GM12865 (cell line): Measurements from ENCODE around the gene RGS6.

Source experiments
- DNase-seq: peaks from one replicate; pipeline ENCODE4 v3.0.0; 2010; ENCODE audit warnings: low read depth
- H3K4me3 ChIP-seq: 2 replicates; pipeline ENCODE4 v1.5.1; 2011; ENCODE audit warnings: mild to moderate bottlenecking, low read depth, low read length, control low read depth
- TF ChIP-seq, protein P1 (sequence below): IDR thresholded peaks from 2 replicates; pipeline ENCODE4 v1.5.1; 2011; ENCODE audit warnings: low read length, control low read depth, low read depth, inconsistent platforms; ENCODE audit not compliant: insufficient read depth; ENCODE audit errors: missing control alignments

The RGS6 gene

DNA sequence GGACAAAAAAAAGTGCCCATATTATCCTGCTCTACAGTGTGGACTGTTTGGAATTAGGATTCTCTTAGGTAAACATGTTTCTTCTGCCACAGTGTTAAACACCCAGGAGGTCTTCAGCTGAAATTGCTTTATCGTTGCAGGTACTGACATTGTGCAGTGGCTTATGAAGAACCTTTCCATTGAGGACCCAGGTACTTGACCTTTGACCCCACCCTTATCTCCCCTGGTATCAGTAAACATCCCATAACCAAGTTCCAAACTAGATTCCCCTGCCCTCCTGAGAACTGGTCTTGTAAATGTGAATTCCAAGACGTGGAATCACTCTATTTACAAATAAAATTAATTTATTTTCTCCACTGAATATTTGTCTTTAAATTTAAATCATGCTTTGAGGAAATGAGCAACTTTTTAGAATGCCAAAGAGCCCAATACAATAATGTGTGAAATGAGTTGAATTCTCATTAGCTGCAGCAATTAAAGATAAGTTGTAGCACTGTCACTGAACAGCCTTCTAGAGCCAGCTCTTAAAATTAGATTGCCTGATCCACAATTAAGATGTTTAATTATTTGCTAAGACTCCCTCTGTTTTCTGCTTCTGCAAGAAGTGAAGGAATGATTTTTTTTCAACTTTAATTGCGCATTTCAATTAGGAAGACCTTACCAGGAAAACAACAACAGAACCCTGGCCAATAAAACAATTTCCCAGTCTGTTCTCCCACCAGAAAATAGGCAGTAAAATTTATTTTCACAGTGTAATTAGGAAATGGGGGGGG, 522.3 kb downstream of the RGS6 start:
- no peak overlapping the region for H3K4me3 ChIP-seq
- DNase-seq = no peak
- TF ChIP-seq, protein P1, sequence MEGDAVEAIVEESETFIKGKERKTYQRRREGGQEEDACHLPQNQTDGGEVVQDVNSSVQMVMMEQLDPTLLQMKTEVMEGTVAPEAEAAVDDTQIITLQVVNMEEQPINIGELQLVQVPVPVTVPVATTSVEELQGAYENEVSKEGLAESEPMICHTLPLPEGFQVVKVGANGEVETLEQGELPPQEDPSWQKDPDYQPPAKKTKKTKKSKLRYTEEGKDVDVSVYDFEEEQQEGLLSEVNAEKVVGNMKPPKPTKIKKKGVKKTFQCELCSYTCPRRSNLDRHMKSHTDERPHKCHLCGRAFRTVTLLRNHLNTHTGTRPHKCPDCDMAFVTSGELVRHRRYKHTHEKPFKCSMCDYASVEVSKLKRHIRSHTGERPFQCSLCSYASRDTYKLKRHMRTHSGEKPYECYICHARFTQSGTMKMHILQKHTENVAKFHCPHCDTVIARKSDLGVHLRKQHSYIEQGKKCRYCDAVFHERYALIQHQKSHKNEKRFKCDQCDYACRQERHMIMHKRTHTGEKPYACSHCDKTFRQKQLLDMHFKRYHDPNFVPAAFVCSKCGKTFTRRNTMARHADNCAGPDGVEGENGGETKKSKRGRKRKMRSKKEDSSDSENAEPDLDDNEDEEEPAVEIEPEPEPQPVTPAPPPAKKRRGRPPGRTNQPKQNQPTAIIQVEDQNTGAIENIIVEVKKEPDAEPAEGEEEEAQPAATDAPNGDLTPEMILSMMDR = no peak

DNA sequence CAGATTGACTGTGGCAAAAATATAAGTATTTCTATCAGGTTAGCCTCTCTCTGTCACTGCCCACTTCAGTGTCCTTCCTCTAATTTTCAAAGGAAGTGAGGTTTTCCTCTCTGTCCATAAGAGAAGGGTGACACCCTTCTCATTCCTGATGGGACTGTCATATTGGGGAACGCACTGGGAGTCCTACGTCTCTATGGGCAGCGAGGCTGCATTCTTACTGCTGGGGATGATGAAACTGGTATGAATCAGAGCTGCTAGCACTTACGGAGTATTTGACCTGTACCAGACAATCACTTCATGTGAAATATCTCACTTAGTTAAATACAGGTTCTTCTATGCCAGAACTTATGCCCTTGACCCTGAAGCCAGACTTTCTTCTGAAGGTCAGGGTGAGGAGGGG, 525.4 kb downstream of the RGS6 start:
- no peak overlapping the region for H3K4me3 ChIP-seq
- TF ChIP-seq, protein P1 = no peak
- DNase-seq = no peak

DNA sequence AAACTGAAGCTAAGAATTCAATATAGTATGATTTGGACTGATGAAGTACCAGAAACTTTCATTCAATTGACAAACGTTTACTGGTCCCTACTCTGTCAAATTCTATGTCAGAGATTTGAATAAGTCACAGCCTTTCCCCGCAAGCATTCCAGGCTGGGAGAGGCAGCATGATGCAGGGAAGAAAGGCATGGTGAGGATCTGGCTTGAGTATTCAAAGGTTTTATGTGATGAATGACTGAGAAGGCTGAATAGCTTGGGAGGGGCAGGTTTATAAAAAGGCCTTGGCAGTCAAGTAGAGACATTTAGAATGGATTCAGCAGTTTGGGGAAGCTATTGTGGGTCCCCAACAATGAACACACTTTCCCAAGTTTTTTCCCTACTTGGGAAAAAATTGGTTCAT, 529.8 kb downstream of the RGS6 start:
- H3K4me3 ChIP-seq = no peak overlapping the region
- TF ChIP-seq, protein P1 = no peak
- no peak for DNase-seq

DNA sequence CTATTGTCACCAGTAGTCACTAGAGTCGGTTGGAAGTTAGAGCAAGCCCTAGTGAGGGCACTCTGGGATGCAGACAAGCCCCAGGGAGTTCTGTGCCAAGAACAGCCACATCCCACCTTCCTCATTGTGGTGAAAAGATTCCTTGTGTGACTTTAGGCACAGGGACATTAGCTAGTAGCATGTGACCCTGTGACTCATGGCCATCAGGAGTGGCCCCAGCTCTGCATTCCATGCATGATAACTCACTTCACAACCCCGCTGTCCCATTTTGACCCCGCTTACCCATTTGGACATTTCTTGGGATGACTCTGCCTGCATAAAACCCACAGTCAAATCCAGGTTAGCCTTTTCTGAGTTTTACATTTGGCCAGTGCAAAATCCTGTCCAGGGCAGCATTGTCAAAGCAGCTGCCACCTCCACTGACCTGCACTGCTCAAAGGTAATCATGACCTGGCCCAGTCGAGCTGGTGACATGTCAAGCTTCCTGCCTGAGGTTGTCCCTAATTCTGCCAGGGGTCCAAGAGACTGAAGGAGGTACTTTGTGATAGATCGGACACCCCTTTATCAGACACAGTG, 531.1 kb downstream of the RGS6 start:
- no peak overlapping the region for H3K4me3 ChIP-seq
- TF ChIP-seq, protein P1 = no peak
- DNase-seq = no peak

DNA sequence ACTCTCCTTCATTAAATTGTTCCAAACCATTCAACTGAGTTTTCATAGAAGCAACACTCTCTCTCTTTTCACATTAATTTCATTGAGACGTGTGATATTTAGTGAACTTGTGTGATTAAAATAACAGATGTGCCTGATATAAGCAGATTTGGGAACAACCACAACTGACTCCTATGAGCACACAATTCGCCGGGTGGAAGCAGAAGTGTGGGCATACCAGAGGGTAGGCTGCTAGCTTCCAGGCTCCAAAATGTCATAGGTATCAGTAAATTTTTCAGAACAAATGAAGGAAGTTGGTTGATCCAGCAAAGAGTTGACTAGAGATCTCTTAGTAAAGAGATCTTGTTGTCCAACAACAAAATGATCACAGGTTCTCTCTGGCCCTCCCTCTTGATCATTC, 532.0 kb downstream of the RGS6 start:
- TF ChIP-seq, protein P1 = no peak
- DNase-seq = no peak
- no peak overlapping the region for H3K4me3 ChIP-seq

DNA sequence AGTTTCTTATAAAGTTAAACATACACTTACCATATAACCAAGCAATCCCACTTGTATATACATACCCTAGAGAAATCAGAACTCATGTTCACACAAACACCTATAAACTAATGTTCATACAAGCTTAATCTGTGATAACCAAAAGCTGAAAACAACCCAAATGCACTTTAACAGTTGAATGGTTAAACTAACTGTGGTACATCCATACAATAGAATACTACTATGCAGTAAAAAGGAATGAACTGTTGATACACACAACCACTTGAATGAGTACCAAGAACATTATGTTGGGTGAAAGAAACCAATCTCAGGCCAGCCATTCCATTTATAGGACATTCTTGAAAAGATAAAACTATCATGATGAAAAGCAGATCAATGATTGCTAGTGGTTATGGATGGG, 534.1 kb downstream of the RGS6 start:
- no peak for DNase-seq
- H3K4me3 ChIP-seq = no peak overlapping the region
- TF ChIP-seq, protein P1 = no peak

DNA sequence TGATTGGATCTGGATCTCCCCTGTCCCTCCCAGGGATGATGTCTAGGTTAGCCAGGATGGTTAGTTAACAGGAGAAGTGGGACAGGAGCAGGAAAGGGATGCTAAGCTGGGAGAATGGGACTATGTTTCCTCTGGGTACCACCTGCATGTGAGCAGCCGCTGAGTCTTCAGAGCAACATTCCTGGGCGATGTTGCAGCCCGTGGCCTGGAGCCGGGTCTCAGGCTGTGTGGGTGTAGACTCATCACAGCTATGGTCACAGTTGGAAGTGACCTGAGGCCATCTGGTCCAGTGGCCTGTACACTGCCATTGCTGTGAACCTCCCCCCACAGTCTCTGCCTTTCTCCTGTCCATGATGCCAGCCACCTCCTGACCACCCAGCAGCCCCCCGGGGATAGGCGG, 539.1 kb downstream of the RGS6 start:
- no peak for DNase-seq
- TF ChIP-seq, protein P1 = no peak
- no peak overlapping the region for H3K4me3 ChIP-seq
